HUES48 (cell line): Measurements from ENCODE around the gene VPS26A.
"Not testable (repeated sequence)": the region's sequence is repeated elsewhere in the genome, so short reads cannot be mapped to it uniquely, and the experiment has no call there.

Experiments used
- H3K27ac ChIP-seq: one replicate; pipeline ENCODE4 v1.7.0; 2013; ENCODE audit warnings: low read depth, low read length, inconsistent platforms
- H3K27me3 ChIP-seq: 2 replicates; pipeline ENCODE4 v1.6.1; 2013; ENCODE audit warnings: mild to moderate bottlenecking, low read length; ENCODE audit not compliant: control insufficient read depth, insufficient read depth
- H3K36me3 ChIP-seq: 2 replicates; pipeline ENCODE4 v1.6.1; 2013; ENCODE audit warnings: low read length; ENCODE audit not compliant: control insufficient read depth, insufficient read depth
- H3K4me1 ChIP-seq: 2 replicates; pipeline ENCODE4 v1.6.1; 2013; ENCODE audit warnings: mild to moderate bottlenecking, low read length; ENCODE audit not compliant: control insufficient read depth, insufficient read depth
- H3K4me3 ChIP-seq: 2 replicates; pipeline ENCODE4 v1.5.1; 2013; ENCODE audit warnings: mild to moderate bottlenecking, low read depth, low read length
- H3K9ac ChIP-seq: 2 replicates; pipeline ENCODE4 v1.6.1; 2013; ENCODE audit warnings: mild to moderate bottlenecking, low read depth, low read length, moderate library complexity
- H3K9me3 ChIP-seq: 2 replicates; pipeline ENCODE4 v1.6.1; 2013; ENCODE audit warnings: low read length; ENCODE audit not compliant: control insufficient read depth, insufficient read depth

Gene VPS26A

DNA sequence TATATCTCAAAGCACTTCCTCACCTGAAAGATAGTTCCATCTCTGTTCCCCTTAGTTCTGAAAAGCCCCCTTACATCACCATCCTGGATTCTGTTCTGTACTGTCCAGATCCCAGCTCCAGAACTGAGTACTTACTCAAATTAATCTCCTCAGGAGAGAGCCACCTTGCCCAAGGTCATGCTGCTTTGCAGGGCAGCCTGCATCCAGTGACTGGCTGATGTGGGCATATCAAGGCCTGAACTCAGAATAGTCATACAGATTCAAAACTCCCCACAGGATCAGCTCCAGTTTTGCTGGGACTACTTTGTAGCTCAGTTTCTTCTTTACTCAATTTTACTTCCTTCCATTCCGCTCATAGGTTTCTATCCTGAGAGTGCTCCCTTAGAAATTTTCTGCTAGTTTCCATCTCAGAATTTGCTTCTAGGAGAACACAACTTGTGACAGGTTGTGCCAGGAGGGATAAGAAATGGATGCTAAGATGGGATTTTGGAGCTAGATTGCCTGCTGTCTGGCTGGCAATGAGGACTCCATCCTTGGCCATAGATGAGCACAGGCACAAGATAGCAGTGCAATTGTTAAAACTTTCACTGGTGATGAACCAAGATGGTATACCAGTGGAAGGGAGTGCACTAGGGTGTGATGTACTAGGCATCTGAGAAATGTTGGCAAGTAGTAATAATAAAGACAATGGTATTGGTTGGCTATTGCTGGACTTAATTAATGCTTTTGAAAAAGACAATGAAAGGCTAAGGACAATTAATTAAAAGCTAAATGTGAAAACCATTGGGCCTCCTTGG is 18.8 kb upstream of the VPS26A start:
- Histone ChIP-seq H3K9ac (no peak overlapping the region), H3K4me3 (no peak overlapping the region), H3K9me3 (no peaks in the 10 kb centered on the region), H3K27ac (no peak overlapping the region), H3K36me3 (no peaks in the 10 kb centered on the region), H3K27me3 (no peaks in the 10 kb centered on the region), H3K4me1 (no peaks in the 10 kb centered on the region)

DNA sequence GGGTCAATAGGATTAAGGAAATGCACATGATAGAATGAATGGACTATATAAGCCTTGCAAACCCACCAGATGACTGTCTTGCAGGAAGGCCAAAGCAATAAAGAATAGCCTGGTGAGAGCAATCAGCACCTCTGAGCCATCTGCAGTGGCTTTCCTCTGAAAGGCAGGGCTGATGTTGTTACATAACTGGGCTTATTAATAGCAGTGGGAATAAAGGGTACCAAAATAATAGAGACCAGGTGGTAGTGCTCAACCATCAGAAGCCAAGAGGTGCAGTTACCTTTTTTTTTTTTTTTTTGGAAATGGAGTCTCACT is 16.8 kb upstream of the VPS26A start:
- H3K36me3 ChIP-seq = no peaks in the 10 kb centered on the region
- H3K4me3 ChIP-seq = no peak overlapping the region
- H3K27ac ChIP-seq = no peak overlapping the region
- no peak overlapping the region for H3K9ac ChIP-seq
- H3K9me3 ChIP-seq = no peaks in the 10 kb centered on the region
- no peaks in the 10 kb centered on the region for H3K4me1 ChIP-seq
- H3K27me3 ChIP-seq = no peaks in the 10 kb centered on the region

DNA sequence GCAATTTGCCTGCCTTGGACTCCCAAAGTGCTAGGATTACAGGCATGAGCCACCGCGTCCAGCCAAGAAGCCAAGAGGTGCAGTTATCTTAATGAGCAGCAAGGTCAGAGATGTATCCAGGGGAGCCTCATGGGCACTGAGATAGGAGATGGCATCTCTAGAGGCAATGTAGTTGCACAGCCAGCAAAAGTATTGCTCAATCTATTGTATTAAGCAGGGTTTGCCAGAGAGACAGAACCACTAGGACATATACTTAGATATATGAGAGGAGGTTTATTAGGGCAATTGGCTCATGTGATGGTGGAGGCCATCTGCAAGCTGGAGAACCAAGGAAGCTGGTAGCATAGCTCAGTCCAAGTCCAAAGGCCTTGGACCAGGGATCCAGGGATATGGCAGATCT is 16.3 kb upstream of the VPS26A start:
- H3K4me1 ChIP-seq = no peaks in the 10 kb centered on the region
- no peaks in the 10 kb centered on the region for H3K27me3 ChIP-seq
- no peak overlapping the region for H3K27ac ChIP-seq
- H3K4me3 ChIP-seq = no peak overlapping the region
- no peak overlapping the region for H3K9ac ChIP-seq
- H3K9me3 ChIP-seq = no peaks in the 10 kb centered on the region
- no peaks in the 10 kb centered on the region for H3K36me3 ChIP-seq

DNA sequence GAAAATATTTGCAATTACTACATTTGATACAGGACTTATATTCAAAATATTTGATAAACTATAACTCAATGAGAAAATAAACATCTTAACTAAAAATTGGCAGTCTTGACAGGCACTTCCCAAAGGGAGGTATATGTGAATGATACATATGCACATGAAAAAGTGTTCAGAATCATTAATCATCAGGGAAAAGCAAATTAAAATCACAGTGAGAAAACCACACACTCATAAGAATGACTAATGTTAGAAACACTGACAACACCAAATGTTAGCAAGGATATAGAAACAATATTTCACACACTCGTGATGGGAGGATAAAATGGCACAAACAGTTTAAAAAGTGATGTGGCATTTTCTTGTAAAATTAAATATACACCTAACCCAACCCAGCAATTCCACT is 4.1 kb upstream of the VPS26A start:
- Histone ChIP-seq H3K4me1 (no peaks in the 10 kb centered on the region), H3K27me3 (no peaks in the 10 kb centered on the region), H3K27ac (no peak overlapping the region), H3K36me3 (no peaks in the 10 kb centered on the region), H3K4me3 (no peak overlapping the region), H3K9me3 (no peaks in the 10 kb centered on the region), H3K9ac (no peak overlapping the region)

DNA sequence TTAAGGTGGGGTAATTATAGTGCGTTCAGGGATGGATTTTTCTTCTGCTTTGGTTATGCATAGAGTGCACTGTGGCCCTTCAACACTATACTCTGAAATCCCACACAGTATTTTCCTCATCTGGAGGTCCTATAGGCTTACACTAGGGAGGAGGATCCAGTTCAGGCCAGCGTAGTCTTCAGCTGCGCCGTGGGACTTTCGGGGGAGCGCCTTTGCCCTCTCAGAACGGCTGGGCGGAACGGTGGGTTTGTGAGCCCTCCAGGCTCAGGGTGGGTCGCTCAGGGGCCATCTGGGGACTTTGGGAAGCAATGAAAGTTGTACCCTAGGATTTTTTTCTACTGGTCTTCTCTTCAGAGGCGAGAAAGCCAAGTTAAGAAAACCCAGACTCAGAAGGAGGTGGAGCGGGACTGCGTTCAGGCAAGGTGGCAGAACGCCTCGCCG is 652 bp upstream of the VPS26A start:
- Histone ChIP-seq H3K36me3 (no peaks in the 10 kb centered on the region), H3K9me3 (no peaks in the 10 kb centered on the region), H3K4me3 (peak overlapping the region; percentile 93)

DNA sequence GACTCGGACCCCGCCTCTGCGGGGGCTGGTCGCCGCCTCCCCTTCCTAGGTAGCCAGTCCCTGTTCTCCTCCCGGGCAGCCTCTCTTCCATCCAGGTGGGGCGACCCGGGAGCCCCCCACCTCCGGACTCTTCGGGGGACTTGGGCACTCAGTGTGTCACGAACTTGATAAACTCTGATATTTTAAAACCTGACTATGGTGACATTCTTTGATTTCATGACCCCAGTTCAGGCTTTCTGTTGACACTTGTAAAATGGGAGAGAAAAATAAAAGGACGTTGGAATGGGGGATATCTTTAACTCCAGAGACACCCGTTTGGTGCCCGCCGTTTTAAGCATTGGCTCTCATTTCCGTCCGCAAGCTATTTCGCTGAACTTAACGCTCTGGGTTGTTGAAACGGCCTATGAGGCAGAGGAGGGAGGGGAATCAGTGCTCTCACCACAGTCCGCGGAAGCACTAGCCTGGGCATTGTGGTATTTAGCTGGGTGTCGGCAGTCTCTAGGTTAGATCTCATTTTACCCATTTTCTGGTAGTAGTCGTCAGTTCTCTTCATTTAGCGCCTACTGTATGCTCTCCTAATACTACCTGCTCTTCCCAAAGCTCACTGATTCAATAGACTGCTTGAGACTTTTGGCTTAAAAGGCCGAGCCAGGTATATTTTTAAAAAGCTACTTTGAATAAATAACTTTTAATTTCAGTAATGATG is 738 bp downstream of the VPS26A start:
- H3K4me3 ChIP-seq = peak overlapping the region; percentile 98

More for the DNA sequence above, 652 bp upstream of the VPS26A start:
- peak overlapping the region; percentile 94 for H3K9ac ChIP-seq
- H3K27me3 ChIP-seq = no peaks in the 10 kb centered on the region
- peaks cover 6% of the 10 kb centered on the region; the same call in 1 of the 2 replicates for H3K4me1 ChIP-seq
- peak overlapping the region; percentile 99 for H3K27ac ChIP-seq

DNA sequence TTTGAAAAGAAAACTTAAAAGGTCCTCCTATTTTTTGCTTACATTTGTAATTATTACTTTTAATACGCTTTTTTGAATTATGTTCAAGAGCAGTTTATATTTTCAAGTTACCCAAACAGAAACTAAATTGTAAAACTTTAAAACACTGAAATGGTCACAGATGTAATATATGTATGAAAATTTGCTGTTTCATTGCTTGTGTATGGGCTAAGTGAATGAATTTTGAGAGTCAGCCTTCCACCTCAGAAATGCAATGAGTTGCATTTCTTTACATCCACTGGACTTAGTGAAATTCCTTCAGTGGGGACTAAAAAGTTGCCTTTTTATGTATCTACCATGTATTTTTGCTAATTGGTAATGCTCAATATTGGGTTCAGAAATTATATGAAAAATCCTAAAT is 1.6 kb downstream of the VPS26A start:
- no peaks in the 10 kb centered on the region for H3K9me3 ChIP-seq
- H3K4me1 ChIP-seq = peaks cover 6% of the 10 kb centered on the region; the same call in 1 of the 2 replicates
- no peak overlapping the region for H3K9ac ChIP-seq
- no peaks in the 10 kb centered on the region for H3K36me3 ChIP-seq
- no peaks in the 10 kb centered on the region for H3K27me3 ChIP-seq
- H3K4me3 ChIP-seq = peak overlapping the region; percentile 98
- H3K27ac ChIP-seq = no peak overlapping the region

More for the DNA sequence above, 738 bp downstream of the VPS26A start:
- peak overlapping the region; percentile 82 for H3K9ac ChIP-seq
- H3K4me1 ChIP-seq = peaks cover 6% of the 10 kb centered on the region; the same call in 1 of the 2 replicates
- H3K27me3 ChIP-seq = no peaks in the 10 kb centered on the region
- peak overlapping the region; percentile 93 for H3K27ac ChIP-seq
- no peaks in the 10 kb centered on the region for H3K36me3 ChIP-seq
- no peaks in the 10 kb centered on the region for H3K9me3 ChIP-seq

DNA sequence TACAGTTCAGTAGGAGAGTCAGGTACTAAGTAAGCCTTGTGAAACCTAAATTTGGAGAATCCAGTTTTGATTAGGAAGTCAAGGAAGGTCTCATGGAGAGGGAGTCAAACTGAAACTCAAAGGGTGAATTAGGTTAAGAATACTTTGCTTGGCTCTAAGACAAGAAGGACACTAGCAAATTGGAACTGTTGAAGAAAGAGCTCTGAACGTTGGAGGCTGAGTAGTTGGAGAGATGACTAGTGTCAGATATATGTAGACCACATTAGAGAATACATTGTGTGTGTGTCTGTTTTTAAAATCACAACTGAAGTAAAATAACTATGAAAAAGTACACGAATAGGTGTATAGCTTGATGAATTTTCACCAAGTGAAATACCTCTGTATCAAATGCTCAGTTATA is 6.3 kb downstream of the VPS26A start:
- Histone ChIP-seq H3K4me1 (peaks cover 5% of the 10 kb centered on the region; the same call in 1 of the 2 replicates), H3K4me3 (no peak overlapping the region), H3K36me3 (peaks cover 27% of the 10 kb centered on the region), H3K27me3 (no peaks in the 10 kb centered on the region), H3K27ac (no peak overlapping the region), H3K9ac (no peak overlapping the region), H3K9me3 (no peaks in the 10 kb centered on the region)

DNA sequence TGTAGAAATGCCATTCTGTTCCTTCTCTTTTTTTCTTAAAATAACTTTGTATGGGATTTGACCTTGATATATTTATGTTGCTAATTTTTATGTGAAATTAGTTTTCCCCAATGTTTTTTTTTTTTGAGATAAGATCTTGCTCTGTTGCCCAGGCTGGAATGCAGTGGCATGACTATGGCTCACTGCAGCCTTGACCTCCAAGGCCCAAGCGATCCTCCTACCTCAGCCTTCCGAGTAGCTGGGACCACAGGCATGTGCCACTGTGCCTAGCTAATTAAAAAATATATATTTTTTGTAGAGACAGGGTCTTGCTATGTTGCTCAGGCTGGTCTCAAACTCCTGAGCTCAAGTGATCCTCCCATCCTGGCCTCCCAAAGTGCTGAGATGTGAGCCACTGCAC is 16.0 kb downstream of the VPS26A start:
- no peak overlapping the region for H3K9ac ChIP-seq
- H3K4me1 ChIP-seq = no peaks in the 10 kb centered on the region
- H3K27ac ChIP-seq = no peak overlapping the region
- no peaks in the 10 kb centered on the region for H3K9me3 ChIP-seq
- no peaks in the 10 kb centered on the region for H3K27me3 ChIP-seq
- H3K4me3 ChIP-seq = no peak overlapping the region
- H3K36me3 ChIP-seq = peaks cover 22% of the 10 kb centered on the region

DNA sequence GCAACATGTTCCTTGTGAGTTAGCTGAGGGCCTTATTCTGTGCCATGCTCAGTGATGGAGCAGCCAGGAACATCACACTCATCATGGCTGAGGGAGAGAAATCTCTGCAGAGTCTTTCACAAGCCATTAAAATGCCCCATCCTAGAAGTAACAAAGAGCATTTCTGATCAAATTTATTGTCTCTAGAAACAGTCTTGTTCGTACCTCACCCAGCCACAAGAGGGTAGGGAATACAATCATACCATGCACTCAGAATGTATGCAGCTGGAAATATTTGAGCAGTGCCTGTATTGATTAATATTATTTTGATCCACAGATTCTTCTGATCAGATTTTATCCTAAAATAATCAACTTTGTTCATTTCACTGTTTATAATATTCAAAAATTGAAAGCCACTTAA is 17.3 kb downstream of the VPS26A start:
- no peaks in the 10 kb centered on the region for H3K4me1 ChIP-seq
- no peaks in the 10 kb centered on the region for H3K9me3 ChIP-seq
- H3K27me3 ChIP-seq = no peaks in the 10 kb centered on the region
- no peak overlapping the region for H3K9ac ChIP-seq
- no peak overlapping the region for H3K27ac ChIP-seq
- H3K4me3 ChIP-seq = no peak overlapping the region
- peaks cover 18% of the 10 kb centered on the region; the same call in 1 of the 2 replicates for H3K36me3 ChIP-seq

DNA sequence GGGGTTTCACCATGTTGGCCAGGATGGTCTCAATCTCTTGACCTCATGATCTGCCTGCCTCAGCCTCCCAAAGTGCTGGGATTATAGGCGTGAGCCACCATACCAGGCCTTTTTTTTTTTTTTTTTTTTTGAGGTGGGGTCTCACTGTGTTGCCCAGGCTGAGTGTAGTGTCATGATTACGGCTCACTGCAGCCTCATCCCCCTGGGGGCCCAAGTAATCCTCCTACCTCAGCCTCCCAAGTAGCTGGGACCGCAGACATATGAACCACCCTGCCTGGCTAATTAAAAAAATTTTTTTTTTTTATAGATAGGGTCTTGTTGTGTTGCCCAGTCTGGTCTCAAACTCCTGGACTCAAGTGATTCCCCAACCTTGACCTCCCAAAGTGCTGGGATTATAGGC is 18.1 kb downstream of the VPS26A start:
- H3K4me1 ChIP-seq, H3K4me3 ChIP-seq, H3K27me3 ChIP-seq, H3K9me3 ChIP-seq, H3K9ac ChIP-seq, H3K27ac ChIP-seq: not testable (repeated sequence)
- peaks cover 13% of the 10 kb centered on the region; the same call in 1 of the 2 replicates for H3K36me3 ChIP-seq
